ENCODE measurements around the gene MRPL34.
A peak's percentile ranks its signal among the peaks of the same experiment; 100 is the strongest.
"Not testable (repeated sequence)": the region's sequence is repeated elsewhere in the genome, so short reads cannot be mapped to it uniquely, and the experiment has no call there.

The MRPL34 gene

GRCh38 chr19:17305517-17306284, at the start of gene MRPL34:
Gene MRPL34 (plus strand): TSS chr19:17305872. CDS start chr19:17305893, 21 bp downstream.
- peak; percentile 97 for DNase-seq

GRCh38 chr19:17256130-17256529, 49.5 kb upstream of the MRPL34 start:
- DNase-seq, result no peak

GRCh38 chr19:17259118-17259780, 46.4 kb upstream of the MRPL34 start:
- DNase-seq, result no peak

- DNase-seq, result no peak
Observed at GRCh38 chr19:17259934-17260333, 45.7 kb upstream of the MRPL34 start.

GRCh38 chr19:17260842-17261325, 44.8 kb upstream of the MRPL34 start:
- DNase-seq, result peak; percentile 74

DNA sequence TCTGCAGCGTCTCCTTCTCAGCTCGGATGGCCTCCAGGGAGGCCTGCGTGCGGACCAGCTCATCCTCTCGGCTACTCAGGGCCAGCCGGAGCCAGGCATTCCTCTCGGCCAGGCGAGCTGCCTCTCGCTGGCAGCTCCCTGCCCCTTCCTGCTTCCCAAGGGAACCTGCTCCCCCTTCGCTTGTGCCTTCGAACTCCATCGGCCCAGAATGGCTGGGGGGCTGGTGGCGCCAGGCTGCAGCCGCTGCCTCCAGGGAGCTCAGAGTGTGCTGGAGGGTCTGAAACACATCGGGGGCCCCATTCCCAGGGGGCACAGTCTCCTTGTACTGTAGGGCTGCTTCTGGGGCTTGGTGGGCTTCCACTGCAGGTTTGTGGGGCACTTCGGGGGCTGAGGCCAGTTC, 43.1 kb upstream of the MRPL34 start:
- DNase-seq, result no peak

DNA sequence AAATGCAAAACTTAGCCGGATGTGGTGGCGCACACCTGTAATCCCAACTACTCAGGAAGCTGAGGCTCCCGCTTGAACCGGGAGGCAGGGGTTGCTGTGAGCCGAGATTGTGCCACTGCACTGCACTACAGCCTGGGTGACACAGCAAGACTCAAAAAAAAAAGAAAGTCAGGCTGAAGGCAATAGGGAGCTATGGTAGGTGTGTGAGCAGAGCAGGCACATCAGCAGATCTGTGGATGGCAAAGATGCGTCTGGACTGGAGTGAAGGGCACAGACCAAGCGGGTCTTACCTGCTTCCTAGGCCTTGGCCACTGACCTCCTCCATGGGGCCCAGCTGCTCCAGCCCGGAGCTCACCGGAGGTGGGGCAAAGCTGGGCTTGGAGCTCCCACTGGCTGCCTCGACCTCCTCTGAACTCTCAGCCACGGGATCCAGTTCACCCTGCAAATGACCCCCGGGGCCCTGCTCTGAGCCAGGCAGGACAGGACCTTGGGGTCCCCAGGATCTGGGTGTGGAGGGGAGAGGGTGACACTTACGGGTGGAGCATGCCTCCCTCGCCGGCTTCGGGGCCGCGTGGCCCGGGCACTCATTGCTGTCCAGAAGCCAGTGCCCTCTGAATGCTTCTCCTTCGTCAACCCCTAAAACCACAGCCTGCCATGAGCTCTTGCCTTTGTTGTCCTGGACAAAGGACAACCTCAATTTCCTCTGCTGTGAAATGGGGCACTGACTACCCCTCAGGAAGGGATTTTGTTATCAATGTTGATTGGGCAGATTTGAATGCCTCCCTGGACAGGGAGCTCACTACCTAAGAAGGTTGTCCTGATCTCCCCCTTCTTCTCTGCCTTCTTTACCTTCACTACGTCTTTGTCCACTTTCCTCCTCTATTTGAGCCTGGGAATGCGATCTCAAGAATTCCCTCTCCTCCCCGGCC, 41.7 kb upstream of the MRPL34 start:
- no peak for DNase-seq

DNA sequence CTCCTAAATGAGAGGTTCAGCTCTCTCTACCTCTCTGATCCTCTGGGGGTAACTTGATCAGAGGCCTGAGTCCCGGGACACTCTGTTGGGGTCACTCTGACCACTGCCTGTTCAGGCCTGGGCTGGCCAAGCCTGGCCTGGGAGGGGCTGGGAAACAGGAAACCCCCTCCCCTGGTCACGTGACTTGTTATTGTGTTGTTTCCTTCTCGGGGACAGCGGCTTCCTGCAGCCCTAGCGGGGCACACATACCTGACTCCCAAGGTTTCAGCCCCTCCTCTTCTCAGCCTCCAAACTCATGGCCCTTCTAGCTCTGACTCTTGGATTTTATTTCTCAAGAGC, 41.1 kb upstream of the MRPL34 start, which contains the start of gene USHBP1:
Gene USHBP1, minus strand, starts transcription at position 105 of the 339 bp plus-strand sequence. CDS start 446 bp downstream, outside the sequence.
- DNase-seq, result no peak

- no peak for DNase-seq
Observed at GRCh38 chr19:17266026-17266425, 39.6 kb upstream of the MRPL34 start.

DNA sequence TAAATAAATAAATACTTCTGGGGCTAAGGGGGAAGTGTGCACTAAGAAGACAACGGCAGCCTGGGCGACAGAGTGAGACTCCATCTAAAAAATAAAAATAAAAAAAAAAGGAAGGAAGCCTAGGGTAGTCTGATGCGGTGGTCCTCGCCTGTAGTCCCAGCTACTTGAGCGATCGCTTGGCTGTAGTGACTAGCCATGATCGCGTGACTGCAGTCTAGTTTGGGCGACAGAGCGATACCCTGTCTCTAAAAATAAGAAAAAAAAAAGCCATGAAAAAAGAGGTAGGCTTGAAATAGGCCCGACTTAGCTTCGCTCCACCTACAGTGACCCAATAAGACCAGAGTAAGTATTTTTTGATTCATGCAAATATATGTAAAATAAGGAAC, 39.1 kb upstream of the MRPL34 start:
- DNase-seq, result no peak

GRCh38 chr19:17266975-17267788, 38.5 kb upstream of the MRPL34 start, which contains the start of gene BABAM1:
Gene BABAM1 (plus strand): TSS chr19:17267443. CDS start chr19:17268807, 1,364 bp downstream.
- peak; percentile 100 for DNase-seq

GRCh38 chr19:17268754-17269153, 36.9 kb upstream of the MRPL34 start:
- DNase-seq, result no peak

- not testable (repeated sequence) for DNase-seq
Observed at GRCh38 chr19:17274892-17275291, 30.8 kb upstream of the MRPL34 start.

DNA sequence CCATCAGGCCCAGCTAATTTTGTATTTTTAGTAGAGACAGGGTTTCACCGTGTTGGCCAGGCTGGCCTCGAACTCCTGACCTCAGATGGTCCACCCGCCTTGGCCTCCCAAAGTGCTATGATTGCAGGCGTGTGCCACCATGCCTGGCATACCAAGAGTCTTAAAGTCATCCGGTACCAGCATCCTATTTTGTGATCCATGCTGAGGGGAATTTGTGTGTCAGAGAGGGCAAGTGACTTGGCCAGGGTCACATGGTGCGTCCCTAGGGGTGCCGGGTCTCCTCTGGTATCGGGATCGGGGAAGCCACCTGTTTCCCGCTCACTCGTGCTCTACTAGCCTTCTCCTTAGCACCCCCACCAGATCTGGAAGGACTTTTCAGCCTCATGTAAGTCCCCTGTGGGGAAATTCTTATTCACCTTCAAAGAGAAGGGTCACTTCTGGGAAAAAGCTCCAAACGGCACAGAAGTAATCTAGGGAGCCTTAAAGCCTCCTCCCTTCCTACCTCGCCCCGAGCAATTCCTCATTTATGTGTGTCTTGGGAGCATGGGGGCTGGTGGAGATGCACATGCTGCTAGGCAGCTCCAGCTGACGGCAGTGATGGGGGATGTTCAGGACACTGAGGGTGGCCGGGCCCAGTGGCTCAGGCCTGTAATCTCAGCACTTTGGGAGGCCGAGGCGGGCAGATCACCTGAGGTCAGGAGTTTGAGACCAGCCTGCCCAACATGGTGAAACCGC, 30.1 kb upstream of the MRPL34 start:
- DNase-seq, result no peak

DNA sequence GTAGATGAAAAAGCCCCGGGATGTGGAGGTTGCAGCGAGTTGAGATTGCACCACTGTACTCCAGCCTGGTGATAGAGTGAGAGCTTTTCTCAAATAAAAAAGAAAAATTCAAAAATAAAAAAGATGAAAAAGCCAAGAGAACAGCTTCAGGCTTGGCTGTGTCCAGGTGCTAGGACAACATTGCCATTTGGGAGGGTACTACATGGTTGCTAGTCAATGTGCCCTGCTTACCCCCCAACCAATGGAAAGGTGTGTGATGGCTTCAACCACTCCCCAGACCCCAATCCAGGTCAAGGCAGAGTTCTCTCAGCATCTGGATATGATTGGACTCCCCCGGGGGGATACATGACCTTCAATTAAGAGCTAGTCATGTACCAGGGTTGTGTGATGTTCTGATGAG, 26.2 kb upstream of the MRPL34 start:
- no peak for DNase-seq

DNA sequence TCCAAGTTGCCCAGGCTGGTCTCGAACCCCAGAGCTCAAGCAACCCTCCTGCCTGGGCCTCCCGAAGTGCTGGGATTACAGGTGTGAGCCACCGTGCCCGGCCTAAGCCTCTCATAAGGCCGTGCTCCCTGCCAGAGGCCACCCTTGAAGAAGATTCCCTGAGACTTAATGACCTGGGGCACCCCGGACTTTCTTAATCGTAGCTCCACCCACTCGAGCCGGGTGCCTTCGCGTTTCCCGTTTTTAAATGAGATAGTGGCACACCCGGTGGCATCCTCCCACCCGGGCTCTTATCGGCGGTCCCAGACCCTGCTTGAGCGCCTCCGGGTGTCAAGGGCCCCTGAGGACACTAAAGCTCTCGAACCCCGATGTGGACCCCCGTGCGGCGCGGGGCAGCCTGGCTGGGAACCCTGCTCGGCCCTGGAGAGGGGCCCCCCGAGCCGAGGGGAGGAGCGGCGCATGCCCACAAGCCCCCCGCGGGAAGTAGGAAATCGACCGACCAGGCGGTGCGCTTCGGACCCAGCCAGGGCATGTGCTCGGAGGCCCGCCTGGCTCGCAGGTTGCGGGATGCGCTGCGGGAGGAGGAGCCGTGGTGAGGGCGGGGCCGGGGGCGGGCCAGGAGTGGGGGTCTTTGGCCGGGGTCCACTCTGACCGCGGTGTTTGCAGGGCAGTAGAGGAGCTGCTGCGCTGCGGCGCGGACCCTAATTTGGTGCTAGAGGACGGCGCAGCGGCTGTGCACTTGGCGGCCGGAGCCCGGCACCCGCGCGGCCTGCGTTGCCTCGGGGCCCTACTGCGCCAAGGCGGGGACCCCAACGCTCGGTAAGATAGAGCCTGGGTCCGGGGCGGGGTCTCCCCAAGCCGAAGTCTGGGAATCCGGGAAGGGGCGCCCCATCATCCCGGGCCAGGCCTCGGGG, 24.0 kb upstream of the MRPL34 start, which contains the start of gene ANKLE1:
Gene ANKLE1, plus strand, starts transcription at position 511 of the 914 bp plus-strand sequence. Its CDS starts 20 bp downstream, at position 531.
- no peak for DNase-seq

GRCh38 chr19:17282488-17283125, 23.1 kb upstream of the MRPL34 start:
- DNase-seq, result peak; percentile 43

DNA sequence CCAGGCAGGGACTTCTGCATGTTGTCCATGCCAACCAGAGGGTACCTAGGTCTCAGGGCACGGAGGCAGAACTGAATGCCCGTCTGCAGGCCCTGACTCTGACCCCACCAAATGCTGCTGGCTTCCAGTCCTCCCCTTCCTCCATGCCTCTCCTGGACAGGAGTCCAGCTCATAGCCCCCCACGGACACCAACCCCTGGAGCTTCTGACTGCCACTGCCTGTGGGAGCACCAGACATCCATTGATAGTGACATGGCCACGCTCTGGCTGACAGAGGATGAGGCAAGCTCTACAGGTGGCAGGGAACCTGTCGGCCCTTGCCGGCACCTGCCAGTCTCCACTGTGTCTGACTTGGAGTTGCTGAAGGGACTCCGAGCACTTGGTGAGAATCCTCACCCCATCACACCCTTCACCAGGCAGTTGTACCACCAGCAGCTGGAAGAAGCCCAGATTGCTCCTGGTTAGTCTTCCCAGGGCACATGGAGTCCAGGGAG, 22.1 kb upstream of the MRPL34 start:
- no peak for DNase-seq

GRCh38 chr19:17285415-17286135, 20.1 kb upstream of the MRPL34 start:
- no peak for DNase-seq

All from NCI-H2029 treated with DMSO at 0.1 percent for 48 hours (cell line).